Fibroblast of the aortic adventitia (primary cell): ENCODE data around the gene RNF145. TPM values are rescaled to one million over a fixed set of nuclear protein-coding genes. Genes with fewer than 3 reads are reported as not detected.
"Not testable (repeated sequence)": the region's sequence is repeated elsewhere in the genome, so short reads cannot be mapped to it uniquely, and the experiment has no call there.

ENCODE experiments used
- DNase-seq: peaks from one replicate; pipeline ENCODE4 v3.0.0-alpha.2; 2010; ENCODE audit warnings: low read depth
- H3K4me3 ChIP-seq: 2 replicates; pipeline ENCODE4 v1.5.1; 2011; ENCODE audit warnings: low read depth, mild to moderate bottlenecking, control low read depth, low read length, moderate library complexity
- total RNA-seq: library from RNA; depleted of rRNA; stranded (reverse); fragments of >200 nt; gene quantifications from 2 replicates; pipeline ENCODE4 v1.2.3, GENCODE V29; 2012; ENCODE audit warnings: low replicate concordance
- TF ChIP-seq, protein P1 (sequence below): IDR thresholded peaks from 2 replicates; pipeline ENCODE4 v1.5.1; 2011; ENCODE audit warnings: mild to moderate bottlenecking, low read length, control low read depth, inconsistent platforms; ENCODE audit not compliant: insufficient read depth

Gene RNF145
- total RNA-seq, 1 donor: 35.2 TPM

DNA sequence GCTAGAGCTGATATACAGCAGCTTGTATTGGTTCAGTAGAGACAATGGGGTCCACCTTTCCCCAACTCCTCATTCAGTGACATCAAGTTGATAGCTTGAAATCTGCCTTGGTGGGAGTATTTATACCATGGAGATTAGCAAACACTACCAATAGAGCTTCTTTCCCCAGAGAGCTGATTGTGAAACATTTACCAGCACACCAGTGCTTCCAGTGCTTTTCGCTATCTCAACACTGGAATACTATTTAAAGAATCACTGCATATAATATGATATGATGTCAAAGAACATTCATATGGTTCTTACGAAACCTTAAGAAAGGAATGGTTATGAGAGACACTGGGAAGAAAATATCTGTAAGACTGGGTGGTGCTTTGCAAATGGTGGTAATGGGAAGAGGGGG is 21.8 kb upstream of the RNF145 start:
- TF ChIP-seq, protein P1, sequence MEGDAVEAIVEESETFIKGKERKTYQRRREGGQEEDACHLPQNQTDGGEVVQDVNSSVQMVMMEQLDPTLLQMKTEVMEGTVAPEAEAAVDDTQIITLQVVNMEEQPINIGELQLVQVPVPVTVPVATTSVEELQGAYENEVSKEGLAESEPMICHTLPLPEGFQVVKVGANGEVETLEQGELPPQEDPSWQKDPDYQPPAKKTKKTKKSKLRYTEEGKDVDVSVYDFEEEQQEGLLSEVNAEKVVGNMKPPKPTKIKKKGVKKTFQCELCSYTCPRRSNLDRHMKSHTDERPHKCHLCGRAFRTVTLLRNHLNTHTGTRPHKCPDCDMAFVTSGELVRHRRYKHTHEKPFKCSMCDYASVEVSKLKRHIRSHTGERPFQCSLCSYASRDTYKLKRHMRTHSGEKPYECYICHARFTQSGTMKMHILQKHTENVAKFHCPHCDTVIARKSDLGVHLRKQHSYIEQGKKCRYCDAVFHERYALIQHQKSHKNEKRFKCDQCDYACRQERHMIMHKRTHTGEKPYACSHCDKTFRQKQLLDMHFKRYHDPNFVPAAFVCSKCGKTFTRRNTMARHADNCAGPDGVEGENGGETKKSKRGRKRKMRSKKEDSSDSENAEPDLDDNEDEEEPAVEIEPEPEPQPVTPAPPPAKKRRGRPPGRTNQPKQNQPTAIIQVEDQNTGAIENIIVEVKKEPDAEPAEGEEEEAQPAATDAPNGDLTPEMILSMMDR: no peak
- no peak overlapping the region for H3K4me3 ChIP-seq
- peak; percentile 61 for DNase-seq

DNA sequence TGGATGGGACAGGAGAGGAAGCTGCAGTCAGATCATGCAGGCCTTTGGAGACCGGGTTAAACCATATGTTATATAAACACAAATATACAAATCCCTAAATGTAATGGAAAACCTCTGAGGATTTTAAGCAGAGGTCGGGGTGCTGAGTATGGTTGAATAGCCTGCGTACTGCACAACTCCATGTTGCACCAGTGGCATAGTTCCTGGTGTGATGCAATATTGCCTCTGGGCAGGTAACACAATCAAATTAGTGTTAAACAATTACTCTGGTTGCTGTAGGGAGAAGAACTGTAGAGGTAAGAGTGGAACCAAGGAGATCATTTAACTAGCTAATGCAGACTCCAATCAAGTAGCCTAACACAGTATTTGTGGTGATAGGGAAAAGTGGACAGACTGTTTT is 21.3 kb upstream of the RNF145 start:
- TF ChIP-seq, protein P1: no peak
- H3K4me3 ChIP-seq: no peak overlapping the region

DNA sequence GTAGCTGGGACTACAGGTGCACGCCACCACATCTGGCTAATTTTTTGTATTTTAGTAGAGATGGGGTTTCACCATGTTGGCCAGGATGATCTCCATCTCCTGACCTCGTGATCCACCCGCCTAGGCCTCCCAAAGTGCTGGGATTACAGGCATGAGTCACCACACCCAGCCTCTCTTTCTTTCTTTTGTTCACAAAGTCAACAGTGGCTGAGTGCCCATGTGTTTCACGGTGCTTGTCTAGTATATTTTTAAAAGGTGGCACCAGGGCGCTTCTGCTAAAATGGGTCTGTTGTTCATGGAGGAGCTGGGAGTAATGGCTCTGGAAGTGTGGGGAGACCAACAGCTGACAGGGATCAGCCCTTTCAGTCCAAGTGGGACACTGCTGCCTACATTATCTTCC is 18.7 kb upstream of the RNF145 start:
- H3K4me3 ChIP-seq: not testable (repeated sequence)
- peak; percentile 16 for DNase-seq

More for the DNA sequence above, 21.3 kb upstream of the RNF145 start:
- no peak for DNase-seq

DNA sequence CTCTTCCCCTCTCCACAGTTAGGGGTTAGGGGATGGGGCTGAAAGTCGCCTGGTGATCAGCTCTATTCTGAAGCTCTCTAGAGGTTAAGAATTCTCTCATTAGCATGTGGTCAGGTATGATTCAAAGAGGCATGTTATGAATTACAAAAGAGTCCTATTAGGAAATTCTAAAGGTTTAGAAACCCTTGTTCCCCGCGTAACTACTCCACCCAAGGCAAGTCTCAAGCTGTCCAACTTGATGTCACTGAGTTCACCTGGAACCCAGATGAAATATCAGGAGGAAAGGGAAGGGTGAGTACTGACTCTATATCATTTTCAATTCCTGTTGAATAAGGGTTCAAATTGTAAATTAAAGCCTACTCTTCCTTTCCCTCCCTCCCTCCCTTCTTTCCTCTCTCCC is 18.1 kb upstream of the RNF145 start:
- TF ChIP-seq, protein P1: no peak
- no peak for DNase-seq
- no peak overlapping the region for H3K4me3 ChIP-seq

GRCh38 chr5:159226451-159226850 is 17.1 kb upstream of the RNF145 start:
- TF ChIP-seq, protein P1: no peak
- no peak for DNase-seq
- H3K4me3 ChIP-seq: no peak overlapping the region

GRCh38 chr5:159224471-159224870 is 15.1 kb upstream of the RNF145 start:
- no peak overlapping the region for H3K4me3 ChIP-seq
- TF ChIP-seq, protein P1: no peak
- DNase-seq: no peak

DNA sequence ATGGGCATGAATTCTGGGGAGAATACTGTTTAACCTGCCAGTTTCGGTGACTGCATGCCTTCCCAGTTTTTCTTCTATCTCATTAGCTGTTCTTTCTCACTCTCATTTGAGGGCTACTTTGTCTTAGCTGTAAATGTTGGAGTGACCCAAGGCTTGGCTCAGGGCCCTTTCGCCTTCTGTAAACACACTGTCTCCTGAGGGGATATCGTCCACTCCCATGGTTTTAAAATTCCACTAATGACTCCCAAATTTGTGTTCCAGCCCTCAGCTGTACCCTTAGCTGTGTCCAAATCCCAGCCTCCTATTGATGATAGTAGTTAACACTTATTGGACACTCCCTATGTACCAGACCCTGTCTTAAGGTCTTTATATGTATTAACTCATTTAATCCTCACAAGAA is 14.1 kb upstream of the RNF145 start:
- H3K4me3 ChIP-seq: no peak overlapping the region
- DNase-seq: no peak
- TF ChIP-seq, protein P1: no peak
